Measurements from ENCODE around the gene CRY2.
A peak's percentile ranks its signal among the peaks of the same experiment; 100 is the strongest.

The CRY2 gene

GRCh38 chr11:45922425-45923082 lies 75.3 kb downstream of the CRY2 start, which contains the start of gene LARGE2:
TSS of gene LARGE2 (plus strand) at chr11:45922656. CDS start at chr11:45922883, 227 bp downstream.
- Mint-ChIP-seq H3K4me3 (peak within 1 kb of the TSS; percentile 65), H3K27ac (no peak within 1 kb of the TSS), H3K9me3 (no peaks in the 10 kb centered on the region), H3K36me3 (peaks cover 2% of the 10 kb centered on the region), H3K4me1 (peaks cover 47% of the 10 kb centered on the region), H3K27me3 (peaks cover 62% of the 10 kb centered on the region)
- peak; percentile 33 for DNase-seq
- CTCF ChIA-PET = no interaction called here

GRCh38 chr11:45924036-45924915 lies 77.0 kb downstream of the CRY2 start:
- CTCF ChIA-PET = interaction anchor here (1.2 kb wide), 1 partner anchor 83 kb away, joined by 4 read pairs; no protein-coding TSS in a partner anchor
- Mint-ChIP-seq H3K27ac (no peak overlapping the region), H3K9me3 (no peaks in the 10 kb centered on the region), H3K36me3 (peaks cover 2% of the 10 kb centered on the region), H3K27me3 (peaks cover 62% of the 10 kb centered on the region), H3K4me3 (peak overlapping the region; percentile 42), H3K4me1 (peaks cover 38% of the 10 kb centered on the region)
- DNase-seq = peak; percentile 16

GRCh38 chr11:45924927-45925326 lies 77.7 kb downstream of the CRY2 start:
- H3K4me1 Mint-ChIP-seq = peaks cover 38% of the 10 kb centered on the region
- H3K27ac Mint-ChIP-seq = no peak overlapping the region
- no peak for DNase-seq
- H3K36me3 Mint-ChIP-seq = peaks cover 2% of the 10 kb centered on the region
- peaks cover 61% of the 10 kb centered on the region for H3K27me3 Mint-ChIP-seq
- CTCF ChIA-PET = no interaction called here
- H3K9me3 Mint-ChIP-seq = no peaks in the 10 kb centered on the region
- H3K4me3 Mint-ChIP-seq = no peak overlapping the region

- no peak overlapping the region for H3K27ac Mint-ChIP-seq
- H3K9me3 Mint-ChIP-seq = no peaks in the 10 kb centered on the region
- no peak overlapping the region for H3K4me3 Mint-ChIP-seq
- H3K27me3 Mint-ChIP-seq = peaks cover 55% of the 10 kb centered on the region
- peaks cover 2% of the 10 kb centered on the region for H3K36me3 Mint-ChIP-seq
- no peak for DNase-seq
- CTCF ChIA-PET = no interaction called here
- peaks cover 38% of the 10 kb centered on the region for H3K4me1 Mint-ChIP-seq
These were observed 78.3 kb downstream of the CRY2 start for GRCh38 chr11:45925550-45925949.

GRCh38 chr11:45926001-45926401 lies 78.7 kb downstream of the CRY2 start:
- no peak for DNase-seq
- Mint-ChIP-seq H3K27ac (no peak overlapping the region), H3K4me3 (no peak overlapping the region), H3K9me3 (no peaks in the 10 kb centered on the region), H3K27me3 (peaks cover 50% of the 10 kb centered on the region), H3K36me3 (peaks cover 2% of the 10 kb centered on the region), H3K4me1 (peaks cover 43% of the 10 kb centered on the region)
- CTCF ChIA-PET = no interaction called here

- Mint-ChIP-seq H3K27me3 (peaks cover 43% of the 10 kb centered on the region), H3K27ac (no peak overlapping the region), H3K4me1 (peaks cover 46% of the 10 kb centered on the region), H3K4me3 (no peak overlapping the region), H3K9me3 (no peaks in the 10 kb centered on the region), H3K36me3 (peaks cover 3% of the 10 kb centered on the region)
- DNase-seq = no peak
- CTCF ChIA-PET = no interaction called here
These were observed 79.5 kb downstream of the CRY2 start for GRCh38 chr11:45926536-45927331.

- CTCF ChIA-PET = no interaction called here
- H3K4me1 Mint-ChIP-seq = peaks cover 47% of the 10 kb centered on the region
- no peak for DNase-seq
- no peak overlapping the region for H3K27ac Mint-ChIP-seq
- H3K27me3 Mint-ChIP-seq = peaks cover 39% of the 10 kb centered on the region
- no peaks in the 10 kb centered on the region for H3K9me3 Mint-ChIP-seq
- H3K4me3 Mint-ChIP-seq = no peak overlapping the region
- peaks cover 3% of the 10 kb centered on the region for H3K36me3 Mint-ChIP-seq
These were observed 80.0 kb downstream of the CRY2 start for GRCh38 chr11:45927332-45927683.

GRCh38 chr11:45927684-45928413 lies 80.6 kb downstream of the CRY2 start:
- H3K4me1 Mint-ChIP-seq = peaks cover 47% of the 10 kb centered on the region
- CTCF ChIA-PET = no interaction called here
- DNase-seq = no peak
- peaks cover 39% of the 10 kb centered on the region for H3K27me3 Mint-ChIP-seq
- H3K9me3 Mint-ChIP-seq = no peaks in the 10 kb centered on the region
- peak overlapping the region; percentile 28 for H3K27ac Mint-ChIP-seq
- H3K4me3 Mint-ChIP-seq = no peak overlapping the region
- peaks cover 3% of the 10 kb centered on the region for H3K36me3 Mint-ChIP-seq

- Mint-ChIP-seq H3K27me3 (peaks cover 31% of the 10 kb centered on the region), H3K9me3 (no peaks in the 10 kb centered on the region), H3K4me3 (no peak overlapping the region), H3K4me1 (peaks cover 42% of the 10 kb centered on the region), H3K27ac (peak overlapping the region; percentile 28), H3K36me3 (peaks cover 5% of the 10 kb centered on the region)
- no peak for DNase-seq
- CTCF ChIA-PET = no interaction called here
These were observed 81.4 kb downstream of the CRY2 start for GRCh38 chr11:45928535-45929215.

GRCh38 chr11:45929486-45930030 lies 82.3 kb downstream of the CRY2 start:
- Mint-ChIP-seq H3K36me3 (peaks cover 7% of the 10 kb centered on the region), H3K4me1 (peaks cover 37% of the 10 kb centered on the region), H3K9me3 (no peaks in the 10 kb centered on the region), H3K27me3 (peaks cover 22% of the 10 kb centered on the region), H3K27ac (peak overlapping the region; percentile 93), H3K4me3 (peak overlapping the region; percentile 52)
- CTCF ChIA-PET = no interaction called here
- no peak for DNase-seq

- Mint-ChIP-seq H3K27me3 (peaks cover 16% of the 10 kb centered on the region), H3K4me1 (peaks cover 37% of the 10 kb centered on the region), H3K9me3 (no peaks in the 10 kb centered on the region), H3K27ac (peak overlapping the region; percentile 93), H3K4me3 (peak overlapping the region; percentile 52), H3K36me3 (peaks cover 7% of the 10 kb centered on the region)
- CTCF ChIA-PET = interaction anchor here (1.1 to 1.9 kb wide), 2 partner anchors 13 to 35 kb away, joined by 4 to 5 read pairs; partner anchors contain the start of gene PEX16
- DNase-seq = peak; percentile 59
These were observed 82.9 kb downstream of the CRY2 start for GRCh38 chr11:45930031-45930794.

- Mint-ChIP-seq H3K4me1 (peaks cover 37% of the 10 kb centered on the region), H3K36me3 (peaks cover 7% of the 10 kb centered on the region), H3K27me3 (peaks cover 7% of the 10 kb centered on the region), H3K9me3 (no peaks in the 10 kb centered on the region), H3K27ac (peak overlapping the region; percentile 93), H3K4me3 (no peak overlapping the region)
- CTCF ChIA-PET = interaction anchor here (1.1 to 1.9 kb wide), 2 partner anchors 14 to 34 kb away, joined by 4 to 5 read pairs; partner anchors contain the start of gene PEX16
- DNase-seq = no peak
These were observed 83.8 kb downstream of the CRY2 start for GRCh38 chr11:45930951-45931570.
